Prostate gland (tissue), 2 donors: ENCODE results near the gene ARHGEF4.

ENCODE experiments used
- POLR2A ChIP-seq: fragments of 450-650 bp; IDR thresholded peaks from one replicate; pipeline ENCODE4 v1.6.1; 2016; ENCODE audit warnings: antibody characterized with exemption, mild to moderate bottlenecking
- TF ChIP-seq, protein P1 (sequence below), 4 experiments: fragments of 200-600 bp in 2 of 4; fragments of 450-650 bp in 2 of 4; sonication (generic) in 2 of 4; IDR thresholded peaks; 1 replicate in 3 of 4; 2 replicates in 1 of 4; pipeline ENCODE4 v1.5.1; 2016 to 2019; ENCODE audit warnings: antibody characterized with exemption in 4 of 4, mild to moderate bottlenecking in 2 of 4, moderate library complexity in 2 of 4

DNA sequence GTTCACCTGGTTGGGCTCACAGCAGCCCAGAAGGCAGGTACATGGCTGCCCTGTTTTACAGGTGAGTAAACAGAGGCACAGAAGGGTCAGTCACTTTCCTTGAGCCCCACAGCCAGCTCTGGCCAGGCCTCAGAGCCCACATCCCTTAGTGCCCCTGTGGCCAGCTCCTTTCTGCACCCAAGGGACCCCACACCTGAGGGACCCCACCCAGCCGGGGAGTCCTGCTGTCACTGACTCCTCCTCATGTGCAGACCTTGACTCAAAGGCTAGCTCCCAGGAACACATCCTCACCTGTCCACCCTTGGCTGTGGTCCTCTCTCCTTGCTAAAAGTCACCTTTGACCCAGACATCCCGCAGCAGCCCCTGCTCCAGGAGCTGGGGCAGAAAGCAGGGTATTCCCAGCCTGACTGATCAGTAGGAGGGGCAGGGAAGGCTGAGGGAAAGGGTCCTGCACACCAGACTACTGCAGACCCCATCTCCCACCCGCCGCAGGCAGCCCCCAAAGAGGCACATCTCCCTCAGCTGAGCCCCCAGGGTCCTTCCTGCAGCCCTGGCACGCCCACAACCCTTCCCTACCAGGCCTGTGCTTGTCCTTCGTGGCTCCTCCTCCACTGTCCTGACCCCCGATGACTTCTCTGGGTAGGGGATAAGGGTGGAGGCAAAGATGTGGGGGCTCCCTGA, 9.8 kb upstream of the ARHGEF4 start:
- TF ChIP-seq, protein P1, sequence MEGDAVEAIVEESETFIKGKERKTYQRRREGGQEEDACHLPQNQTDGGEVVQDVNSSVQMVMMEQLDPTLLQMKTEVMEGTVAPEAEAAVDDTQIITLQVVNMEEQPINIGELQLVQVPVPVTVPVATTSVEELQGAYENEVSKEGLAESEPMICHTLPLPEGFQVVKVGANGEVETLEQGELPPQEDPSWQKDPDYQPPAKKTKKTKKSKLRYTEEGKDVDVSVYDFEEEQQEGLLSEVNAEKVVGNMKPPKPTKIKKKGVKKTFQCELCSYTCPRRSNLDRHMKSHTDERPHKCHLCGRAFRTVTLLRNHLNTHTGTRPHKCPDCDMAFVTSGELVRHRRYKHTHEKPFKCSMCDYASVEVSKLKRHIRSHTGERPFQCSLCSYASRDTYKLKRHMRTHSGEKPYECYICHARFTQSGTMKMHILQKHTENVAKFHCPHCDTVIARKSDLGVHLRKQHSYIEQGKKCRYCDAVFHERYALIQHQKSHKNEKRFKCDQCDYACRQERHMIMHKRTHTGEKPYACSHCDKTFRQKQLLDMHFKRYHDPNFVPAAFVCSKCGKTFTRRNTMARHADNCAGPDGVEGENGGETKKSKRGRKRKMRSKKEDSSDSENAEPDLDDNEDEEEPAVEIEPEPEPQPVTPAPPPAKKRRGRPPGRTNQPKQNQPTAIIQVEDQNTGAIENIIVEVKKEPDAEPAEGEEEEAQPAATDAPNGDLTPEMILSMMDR (IDR thresholded peaks at IDR 0.05): no peak
- TF ChIP-seq POLR2A: no peak
